CD4-positive, alpha-beta T cell treated with Interleukin-1 beta for 1 hour (primary cell): Measurements from ENCODE around the gene RXRB.
A peak's percentile ranks its signal among the peaks of the same experiment; 100 is the strongest.

Experiments used
- DNase-seq, 2 donors: peaks; one replicate each; pipeline ENCODE4 v3.0.0-alpha.2; 2020 to 2022

The RXRB gene

GRCh38 chr6:33211666-33212422 lies 11.4 kb upstream of the RXRB start:
- no peak for DNase-seq

- DNase-seq = no peak
Measured at GRCh38 chr6:33211136-33211535, 10.7 kb upstream of the RXRB start.

- no peak for DNase-seq
Measured at GRCh38 chr6:33209856-33210255, 9.4 kb upstream of the RXRB start.

GRCh38 chr6:33208091-33208967 lies 7.9 kb upstream of the RXRB start, which contains the start of gene RING1:
Gene RING1 (plus strand): TSS chr6:33208500. CDS start chr6:33208823, 323 bp downstream.
- DNase-seq = peak; percentile 88 to 89

GRCh38 chr6:33207552-33208090 lies 7.2 kb upstream of the RXRB start:
- DNase-seq = peak in 1 of 2 donors; percentile 18

DNA sequence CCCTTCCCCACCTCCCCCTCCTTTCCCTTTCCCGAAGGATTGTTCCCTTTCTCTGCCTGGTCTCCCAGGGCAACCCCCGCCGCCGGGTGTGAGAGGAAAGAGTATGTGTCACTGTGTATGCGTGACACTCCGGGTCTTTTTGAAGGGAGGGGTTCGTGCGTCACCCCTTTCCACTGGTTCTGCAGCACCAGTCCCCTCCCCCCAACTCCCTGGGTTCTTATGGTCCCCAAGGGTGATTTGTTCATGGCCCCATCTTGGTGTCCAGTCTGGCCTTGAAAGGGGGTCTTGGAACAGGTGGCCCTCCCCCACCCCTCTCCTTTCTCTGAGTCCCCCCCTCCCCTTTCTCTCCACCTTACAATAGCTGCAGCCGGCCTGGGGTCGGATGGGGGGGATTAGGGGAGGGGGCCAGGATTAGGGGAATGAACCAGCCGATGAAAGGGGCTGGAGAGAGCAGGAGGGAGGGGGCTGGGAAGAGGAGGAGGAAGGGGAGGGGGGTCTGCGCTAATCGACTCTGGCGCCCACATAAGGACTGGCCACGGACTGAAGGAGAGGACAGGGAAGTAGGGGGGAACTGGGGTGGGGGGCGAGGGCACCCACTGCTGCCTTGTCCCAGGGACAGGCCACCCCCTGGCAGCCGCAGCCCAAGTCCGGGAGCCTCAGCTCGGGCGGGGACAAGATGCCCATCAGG lies 6.5 kb upstream of the RXRB start:
- no peak for DNase-seq

- DNase-seq = no peak
Measured at GRCh38 chr6:33206027-33206863, 5.8 kb upstream of the RXRB start.

DNA sequence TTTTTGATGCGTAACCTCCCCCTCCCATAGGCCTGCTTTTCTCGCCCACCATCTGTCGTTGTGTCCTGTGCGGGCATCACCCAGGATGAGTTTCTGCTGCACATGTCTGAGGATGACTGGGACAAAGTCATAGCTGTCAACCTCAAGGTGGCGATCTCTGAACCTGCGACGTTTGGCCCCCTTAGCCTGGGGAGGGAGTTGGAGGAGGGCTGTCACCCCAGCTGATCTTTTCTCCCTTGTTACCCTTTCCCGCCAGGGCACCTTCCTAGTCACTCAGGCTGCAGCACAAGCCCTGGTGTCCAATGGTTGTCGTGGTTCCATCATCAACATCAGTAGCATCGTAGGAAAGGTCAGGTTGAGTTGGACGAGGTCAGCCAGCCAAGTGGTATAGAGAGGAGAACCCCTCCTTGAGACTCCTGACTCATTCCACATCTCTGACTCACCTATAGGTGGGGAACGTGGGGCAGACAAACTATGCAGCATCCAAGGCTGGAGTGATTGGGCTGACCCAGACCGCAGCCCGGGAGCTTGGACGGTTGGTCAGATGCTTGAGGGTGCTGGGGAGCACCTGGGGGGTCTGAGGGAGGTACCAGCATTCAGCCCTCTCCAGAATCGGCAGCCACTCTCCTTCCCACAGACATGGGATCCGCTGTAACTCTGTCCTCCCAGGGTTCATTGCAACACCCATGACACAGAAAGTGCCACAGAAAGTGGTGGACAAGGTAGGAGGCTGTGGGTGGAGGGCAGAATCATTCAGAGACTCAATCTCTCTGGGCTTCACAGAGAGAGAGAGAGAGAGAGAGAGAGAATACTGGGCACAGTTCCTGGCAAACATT lies 4.9 kb upstream of the RXRB start:
- peak in 1 of 2 donors; percentile 10 for DNase-seq

- DNase-seq = peak; percentile 93
Measured at GRCh38 chr6:33204415-33205190, 4.1 kb upstream of the RXRB start, which contains the start of gene HSD17B8. Gene HSD17B8 (plus strand): TSS chr6:33204655. CDS start chr6:33204669, 14 bp downstream.

DNA sequence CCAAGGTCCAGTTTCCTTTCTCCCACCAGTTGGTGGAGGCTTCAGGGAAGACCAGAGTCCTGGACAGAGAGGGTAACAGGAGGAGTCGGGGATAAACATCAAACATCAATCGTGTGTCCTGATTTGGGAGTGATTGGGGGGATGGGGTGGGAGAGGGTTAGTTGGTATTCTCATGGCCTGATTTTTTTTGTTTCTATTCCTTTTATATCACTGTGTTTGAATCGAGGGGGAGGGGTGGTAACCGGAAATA lies 3.6 kb upstream of the RXRB start:
- DNase-seq = no peak

DNA sequence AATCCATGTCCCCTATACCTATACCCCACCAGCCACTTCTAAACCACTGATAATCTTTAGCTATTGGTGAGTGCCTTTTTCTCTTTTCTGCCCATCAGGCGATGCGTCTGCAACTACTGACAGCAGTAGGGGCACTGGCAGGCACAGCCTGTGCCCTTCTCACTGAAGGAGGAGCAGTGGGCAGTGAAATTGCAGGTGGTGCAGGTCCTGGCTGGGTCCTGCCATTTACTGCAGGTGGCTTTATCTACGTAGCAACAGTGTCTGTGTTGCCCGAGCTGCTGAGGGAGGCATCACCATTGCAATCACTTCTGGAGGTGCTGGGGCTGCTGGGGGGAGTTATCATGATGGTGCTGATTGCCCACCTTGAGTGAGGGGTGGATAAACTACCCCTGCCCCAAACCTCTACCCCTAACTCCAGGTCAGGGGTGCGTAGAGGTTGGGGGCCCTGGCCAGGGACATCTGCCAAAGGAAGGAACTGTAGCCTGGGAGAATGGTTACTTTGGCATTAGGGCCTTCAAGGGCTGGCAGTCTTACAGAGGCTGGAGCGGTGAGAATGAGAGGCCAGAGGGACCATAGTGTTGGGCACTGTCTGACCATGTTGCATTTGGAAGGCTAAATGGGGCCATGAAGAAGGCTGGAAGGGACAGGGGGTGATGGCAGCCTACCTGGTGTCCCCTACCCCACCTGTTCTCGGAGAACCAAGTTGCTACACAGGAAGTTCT lies 3.1 kb upstream of the RXRB start:
- DNase-seq = no peak

- DNase-seq = no peak
Measured at GRCh38 chr6:33202799-33203198, 2.3 kb upstream of the RXRB start.

DNA sequence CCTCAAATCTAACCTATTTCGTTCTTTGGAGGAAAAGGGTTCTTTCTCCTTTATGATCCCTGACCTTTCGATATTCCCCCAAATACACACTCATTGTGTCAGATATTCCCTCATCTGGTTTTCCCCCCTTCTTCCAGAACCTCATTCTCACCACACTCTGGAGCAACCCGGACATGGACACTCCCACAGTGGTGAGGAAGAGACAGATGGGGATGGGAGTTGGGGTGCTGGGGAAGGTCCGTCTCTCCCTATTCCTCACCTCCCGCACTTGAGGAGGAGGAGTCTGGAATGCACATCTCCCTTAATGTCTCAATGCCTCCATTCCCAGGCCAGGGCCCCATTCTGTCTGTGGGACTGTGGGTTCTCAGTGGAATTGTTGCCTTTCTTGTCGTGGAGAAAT lies 1.5 kb upstream of the RXRB start:
- no peak for DNase-seq

DNA sequence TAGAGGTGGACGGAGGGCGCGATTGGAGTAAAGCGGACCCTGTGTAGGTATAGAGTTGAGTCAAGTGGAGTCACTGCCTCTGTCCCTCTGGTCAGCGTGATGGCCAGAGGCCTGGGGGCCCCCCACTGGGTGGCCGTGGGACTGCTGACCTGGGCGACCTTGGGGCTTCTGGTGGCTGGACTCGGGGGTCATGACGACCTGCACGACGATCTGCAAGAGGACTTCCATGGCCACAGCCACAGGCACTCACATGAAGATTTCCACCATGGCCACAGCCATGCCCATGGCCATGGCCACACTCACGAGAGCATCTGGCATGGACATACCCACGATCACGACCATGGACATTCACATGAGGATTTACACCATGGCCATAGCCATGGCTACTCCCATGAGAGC lies 681 bp upstream of the RXRB start:
- DNase-seq = no peak

DNA sequence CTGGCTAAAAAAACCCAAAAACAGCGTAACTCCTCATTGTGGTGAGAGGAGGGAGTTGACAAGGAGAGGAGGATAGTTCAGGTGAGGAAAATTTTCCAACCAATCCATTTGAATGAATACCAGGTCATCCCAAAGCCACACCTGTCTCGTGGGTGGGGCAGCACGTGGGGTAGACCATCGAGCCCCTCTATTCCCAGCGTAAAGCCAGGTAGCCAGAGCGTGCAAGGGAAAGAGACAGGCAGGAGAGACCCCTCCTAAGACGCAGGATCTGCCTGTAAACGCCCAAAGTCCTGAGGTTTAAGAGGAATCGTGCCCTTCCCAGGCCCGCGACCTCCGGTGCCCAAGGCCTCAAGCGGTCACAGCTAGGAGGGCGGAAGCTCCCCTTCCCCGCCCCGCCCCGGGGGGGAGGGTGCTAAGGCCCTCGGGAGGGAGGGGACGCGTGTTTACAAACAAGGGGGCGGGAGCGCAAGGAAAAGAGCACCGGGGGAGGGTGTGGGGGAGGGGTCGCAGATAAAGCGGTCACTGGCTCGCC lies 712 bp downstream of the RXRB start:
- DNase-seq = peak in 1 of 2 donors; percentile 72

- no peak for DNase-seq
Measured at GRCh38 chr6:33198853-33199436, 1.5 kb downstream of the RXRB start.

GRCh38 chr6:33198159-33198852 lies 2.2 kb downstream of the RXRB start:
- no peak for DNase-seq

DNA sequence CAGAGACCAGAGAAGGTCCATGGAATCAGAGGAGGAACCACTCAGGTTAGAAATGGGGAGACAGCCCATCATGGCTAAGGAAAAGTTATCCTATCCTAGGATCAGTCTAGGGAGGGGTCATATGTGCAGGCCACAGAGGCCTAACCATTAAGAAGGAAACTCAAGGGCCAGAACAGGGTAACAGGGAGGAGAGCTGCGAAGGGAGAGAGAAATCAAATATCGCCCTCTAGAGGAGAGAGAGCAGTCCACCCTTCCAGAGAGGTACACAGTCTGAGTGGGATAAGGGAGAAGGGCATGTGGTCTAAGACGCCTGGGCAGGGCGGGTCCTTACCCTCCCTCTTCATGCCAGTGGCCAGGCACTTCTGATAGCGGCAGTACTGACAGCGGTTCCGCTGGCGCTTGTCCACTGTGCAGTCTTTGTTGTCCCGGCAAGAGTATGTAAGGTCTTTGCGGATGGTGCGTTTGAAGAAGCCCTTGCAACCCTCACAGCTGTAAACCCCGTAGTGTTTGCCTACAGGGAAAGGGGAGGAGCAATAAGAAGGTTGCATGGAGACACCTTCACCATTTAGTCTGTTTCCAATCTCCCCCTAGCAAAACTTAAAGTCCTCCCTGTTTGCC lies 2.9 kb downstream of the RXRB start:
- DNase-seq = peak; percentile 40 to 61
